Activated T-helper 2 cell treated with anti-CD3 and anti-CD28 coated beads, Interferon-gamma antibody, Interleukin-2, Interleukin-4, amounts not matched to agents 10 μg/mL and 5 μg/mL and 100 μg/mL, durations not matched to agents 14 hours and 24 hours and 36 hours (primary cell): Measurements from ENCODE around the gene CETN2. TPM values are rescaled to one million over a fixed set of nuclear protein-coding genes. Genes with fewer than 3 reads are reported as not detected.

Experiments
- total RNA-seq: library from RNA; stranded (reverse); gene quantifications from 2 replicates; pipeline ENCODE4 v1.2.3, GENCODE V29; 2022

CETN2 gene
- total RNA-seq, 1 donor from 2014 or later = 11.3 TPM

Other genes with a start within 250 kb of the CETN2 start
- gene GABRQ, start 192.9 kb downstream of the CETN2 start, total RNA-seq = 0.05 and 0.07 TPM in 2 replicates
- not detected in 2 replicates for gene MAGEA3, start 132.0 kb downstream of the CETN2 start, total RNA-seq
- gene CSAG2, start 121.5 kb downstream of the CETN2 start, total RNA-seq = not detected in 2 replicates
- gene MAGEA2B, start 116.1 kb downstream of the CETN2 start, total RNA-seq = not detected in 2 replicates
- not detected in 2 replicates for gene CSAG1, start 97.0 kb downstream of the CETN2 start, total RNA-seq
- gene MAGEA12, start 97.0 kb downstream of the CETN2 start, total RNA-seq = not detected in 2 replicates
- gene MAGEA2, start 76.9 kb downstream of the CETN2 start, total RNA-seq = not detected in 2 replicates
- not detected in 2 replicates for gene CSAG3, start 71.5 kb downstream of the CETN2 start, total RNA-seq
- not detected in 2 replicates for gene MAGEA6, start 61.1 kb downstream of the CETN2 start, total RNA-seq
- gene NSDHL, start 306 bp upstream of the CETN2 start, total RNA-seq = 25.9 and 26.7 TPM in 2 replicates
- 0.68 and 0.83 TPM in 2 replicates for gene ZNF185, start 67.3 kb upstream of the CETN2 start, total RNA-seq
- gene PNMA5, start 163.4 kb upstream of the CETN2 start, total RNA-seq = not detected in 2 replicates
- 0.98 and 1.0 TPM in 2 replicates for gene PNMA3, start 225.7 kb upstream of the CETN2 start, total RNA-seq
- gene PNMA6A, start 241.7 kb upstream of the CETN2 start, total RNA-seq = 0.87 and 1.5 TPM in 2 replicates